Liver (tissue), 9 donors: ENCODE measurements around the gene ADCY2. TPM values are rescaled to one million over a fixed set of nuclear protein-coding genes. Genes with fewer than 3 reads are reported as not detected.

Experiments
- DNase-seq: peaks from one replicate; pipeline ENCODE4 v3.0.0-alpha.2; 2017; ENCODE audit warnings: low spot score
- H3K27ac ChIP-seq, 2 donors: one replicate each; pipeline ENCODE4 v1.7.0; 2013; ENCODE audit warnings: inconsistent platforms in 2 of 2, low read length in 2 of 2, control low read depth in 1 of 2, low read depth in 1 of 2, mild to moderate bottlenecking in 1 of 2
- H3K27me3 ChIP-seq, 4 donors: one replicate each; pipeline versions ENCODE4 v1.6.1 to v1.7.0; 2013; ENCODE audit warnings: low read length in 3 of 4, inconsistent platforms in 1 of 4, mild to moderate bottlenecking in 1 of 4, moderate library complexity in 1 of 4; ENCODE audit not compliant: control insufficient read depth in 4 of 4, insufficient read depth in 4 of 4
- H3K36me3 ChIP-seq, 4 donors: one replicate each; pipeline versions ENCODE4 v1.6.1 to v1.7.0; 2013; ENCODE audit warnings: low read length in 3 of 4, mild to moderate bottlenecking in 3 of 4, low read depth in 1 of 4, moderate library complexity in 1 of 4; ENCODE audit not compliant: control insufficient read depth in 4 of 4, insufficient read depth in 3 of 4
- H3K4me1 ChIP-seq, 4 donors: one replicate each; pipeline versions ENCODE4 v1.6.1 to v1.7.0; 2013; ENCODE audit warnings: low read length in 3 of 4, mild to moderate bottlenecking in 3 of 4, moderate library complexity in 1 of 4; ENCODE audit not compliant: control insufficient read depth in 4 of 4, insufficient read depth in 4 of 4
- H3K4me3 ChIP-seq, 3 donors: one replicate each; pipeline versions ENCODE4 v1.6.1 to v1.7.0; 2013; ENCODE audit warnings: low read length in 3 of 3, control low read depth in 1 of 3, low read depth in 1 of 3, mild to moderate bottlenecking in 1 of 3
- H3K9ac ChIP-seq, 2 donors: one replicate each; pipeline ENCODE4 v1.7.0; 2013; ENCODE audit warnings: low read length in 2 of 2, mild to moderate bottlenecking in 2 of 2, moderate library complexity in 2 of 2, control low read depth in 1 of 2, low read depth in 1 of 2
- H3K9me3 ChIP-seq, 4 donors: one replicate each; pipeline versions ENCODE4 v1.6.1 to v1.7.0; 2013; ENCODE audit warnings: low read length in 3 of 4; ENCODE audit not compliant: control insufficient read depth in 4 of 4
- ATF3 ChIP-seq: IDR thresholded peaks from 2 replicates; pipeline ENCODE4 v1.6.1; 2016; ENCODE audit warnings: antibody characterized with exemption
- CTCF ChIP-seq: fragments of 150-350 bp; IDR thresholded peaks from 2 replicates; pipeline ENCODE4 v1.5.1; 2017; ENCODE audit warnings: improper control_type of control experiment, low read depth, low read length; ENCODE audit not compliant: missing input control
- EGR1 ChIP-seq, 2 donors: IDR thresholded peaks; 2 replicates each; pipeline ENCODE4 v1.6.1; 2016 to 2018; ENCODE audit warnings: antibody characterized with exemption in 2 of 2, low read depth in 2 of 2
- FOXA1 ChIP-seq: IDR thresholded peaks from 2 replicates; pipeline ENCODE4 v1.6.1; 2016; ENCODE audit warnings: antibody characterized with exemption
- FOXA2 ChIP-seq: IDR thresholded peaks from 2 replicates; pipeline ENCODE4 v1.6.1; 2016; ENCODE audit warnings: antibody characterized with exemption
- GABPA ChIP-seq, 2 donors: IDR thresholded peaks in 1 of 2; conservative IDR thresholded peaks in 1 of 2; 2 replicates each; pipeline ENCODE4 v1.6.1; 2016; ENCODE audit warnings: antibody characterized with exemption in 2 of 2, mild to moderate bottlenecking in 1 of 2, moderate library complexity in 1 of 2
- HNF4A ChIP-seq, 2 donors: conservative IDR thresholded peaks; 2 replicates each; pipeline ENCODE4 v1.6.1; 2016; ENCODE audit warnings: antibody characterized with exemption in 2 of 2, mild to moderate bottlenecking in 2 of 2
- HNF4G ChIP-seq: IDR thresholded peaks from 2 replicates; pipeline ENCODE4 v1.6.1; 2016; ENCODE audit warnings: antibody characterized with exemption
- JUND ChIP-seq, 2 donors: IDR thresholded peaks; 2 replicates each; pipeline ENCODE4 v1.6.1; 2016; ENCODE audit warnings: antibody characterized with exemption in 2 of 2
- MAX ChIP-seq: IDR thresholded peaks from 2 replicates; pipeline ENCODE4 v1.6.1; 2016; ENCODE audit warnings: antibody characterized with exemption
- NR2F2 ChIP-seq: IDR thresholded peaks from 2 replicates; pipeline ENCODE4 v1.6.1; 2016; ENCODE audit warnings: antibody characterized with exemption
- RAD21 ChIP-seq, 2 donors: IDR thresholded peaks; 2 replicates each; pipeline ENCODE4 v1.6.1; 2016; ENCODE audit warnings: antibody characterized with exemption in 2 of 2, mild to moderate bottlenecking in 2 of 2
- REST ChIP-seq: IDR thresholded peaks from 2 replicates; pipeline ENCODE4 v1.6.1; 2016; ENCODE audit warnings: antibody characterized with exemption, mild to moderate bottlenecking
- RXRA ChIP-seq, 2 donors: IDR thresholded peaks; 2 replicates each; pipeline ENCODE4 v1.6.1; 2017 to 2018; ENCODE audit warnings: antibody characterized with exemption in 2 of 2, mild to moderate bottlenecking in 1 of 2
- SP1 ChIP-seq: IDR thresholded peaks from 2 replicates; pipeline ENCODE4 v1.6.1; 2018; ENCODE audit warnings: antibody characterized with exemption, mild to moderate bottlenecking
- TAF1 ChIP-seq: conservative IDR thresholded peaks from 2 replicates; pipeline ENCODE4 v1.6.1; 2016; ENCODE audit warnings: antibody characterized with exemption, mild to moderate bottlenecking
- YY1 ChIP-seq: IDR thresholded peaks from 2 replicates; pipeline ENCODE4 v1.6.1; 2016; ENCODE audit warnings: antibody characterized with exemption, mild to moderate bottlenecking
- ZBTB33 ChIP-seq: IDR thresholded peaks from 2 replicates; pipeline ENCODE4 v1.6.1; 2016; ENCODE audit warnings: antibody characterized with exemption
- WGBS: extraction: QIAGEN DNeasy Blood & Tissue Kit; methylation state at CpG from one replicate; pipeline ENCODE4 v1.1.7; 2013; 5-methylcytosine and 5-hydroxymethylcytosine counted together
- polyA plus RNA-seq, 2 donors: library from polyadenylated mRNA; stranded (reverse) in 1 of 2; unstranded in 1 of 2; fragments of 200-250 nt in 1 of 2; fragments of >200 nt in 1 of 2; fragmentation: Nextera tagmentation in 1 of 2; extraction: Ambion mirVana in 1 of 2; gene quantifications; one replicate each; pipeline versions ENCODE4 v1.2.1 to v1.2.3, GENCODE V29; 2013 to 2015
- total RNA-seq, 2 donors: library from RNA; depleted of rRNA; stranded (reverse); fragments of >200 nt; gene quantifications; one replicate each; pipeline ENCODE4 v1.2.3, GENCODE V29; 2014
- donor health status: healthy.
- donor health status: healthy.
- donor health status: healthy.
- donor health status: healthy.
- donor health status: healthy.

Gene ADCY2
- total and polyA plus RNA-seq, 4 donors: not detected

GRCh38 chr5:7868773-7869473 lies 473.0 kb downstream of the ADCY2 start, which contains the start of the genes FASTKD3 and MTRR:
TSS of gene FASTKD3 (minus strand) at chr5:7869031. CDS start at chr5:7868083, 948 bp downstream.
TSS of gene MTRR (plus strand) at chr5:7869148. CDS start at chr5:7870795, 1,647 bp downstream.
- peaks cover 1 to 35% (median 21%) of the 10 kb centered on the region in 4 donors for H3K4me1 ChIP-seq
- H3K36me3 ChIP-seq: peaks cover 0 to 8% (median 3%) of the 10 kb centered on the region in 4 donors
- under 1% methylated on average over 83 of the region's 83 CpGs for WGBS
- DNase-seq: peak; percentile 91
- H3K4me3 ChIP-seq: peak within 1 kb of the TSS; percentile 50 to 90 (median 63)
- H3K27me3 ChIP-seq: no peaks in the 10 kb centered on the region
- no peak for TF ChIP-seq ATF3
- TF ChIP-seq HNF4A (conservative IDR thresholded peaks at IDR 0.05): no peak
- no peak for TF ChIP-seq EGR1 (IDR thresholded peaks at IDR 0.05; ENCODE audit: low read depth in 2 of 2)
- TF ChIP-seq JUND (IDR thresholded peaks at IDR 0.05): no peak
- no peak for TF ChIP-seq HNF4G
- no peak for TF ChIP-seq GABPA (IDR thresholded peaks at IDR 0.05 in 1 of 2, conservative IDR thresholded peaks at IDR 0.05 in 1 of 2)
- peak; percentile 81 for TF ChIP-seq SP1
- no peak for TF ChIP-seq FOXA2
- TF ChIP-seq TAF1: no peak
- peak; percentile 41 for TF ChIP-seq REST
- TF ChIP-seq CTCF: no peak
- TF ChIP-seq RAD21 (IDR thresholded peaks at IDR 0.05): no peak
- no peak for TF ChIP-seq FOXA1
- peak; percentile 56 for TF ChIP-seq ZBTB33
- TF ChIP-seq RXRA (IDR thresholded peaks at IDR 0.05): peak; percentile 20 to 38
- peak; percentile 22 for TF ChIP-seq MAX
- TF ChIP-seq NR2F2: no peak
- TF ChIP-seq YY1: peak; percentile 52
- H3K9me3 ChIP-seq: no peaks in the 10 kb centered on the region
- H3K27ac ChIP-seq: peak within 1 kb of the TSS; percentile 76 to 89
- peak within 1 kb of the TSS; percentile 52 to 71 for H3K9ac ChIP-seq
